Epithelial cell of proximal tubule (primary cell): Measurements from ENCODE around the gene TBCE. TPM values are rescaled to one million over a fixed set of nuclear protein-coding genes. Genes with fewer than 3 reads are reported as not detected.

Experiments used
- DNase-seq: peaks from one replicate; pipeline ENCODE4 v3.0.0-alpha.2; 2011; ENCODE audit warnings: low read depth
- H3K4me3 ChIP-seq: 2 replicates; pipeline ENCODE4 v1.5.1; 2011; ENCODE audit warnings: low read depth, mild to moderate bottlenecking, low read length
- total RNA-seq: library from RNA; depleted of rRNA; stranded (reverse); fragments of >200 nt; gene quantifications from 2 replicates; pipeline ENCODE4 v1.2.3, GENCODE V29; 2015
- TF ChIP-seq, protein P1 (sequence below): conservative IDR thresholded peaks from 2 replicates; pipeline ENCODE4 v1.5.1; 2012; ENCODE audit warnings: low read depth, mild to moderate bottlenecking, low read length

Gene TBCE
- total RNA-seq, 1 donor from 2014 or later = 20.9 TPM

GRCh38 chr1:235410467-235410866 lies 43.2 kb downstream of the TBCE start:
- TF ChIP-seq, protein P1, sequence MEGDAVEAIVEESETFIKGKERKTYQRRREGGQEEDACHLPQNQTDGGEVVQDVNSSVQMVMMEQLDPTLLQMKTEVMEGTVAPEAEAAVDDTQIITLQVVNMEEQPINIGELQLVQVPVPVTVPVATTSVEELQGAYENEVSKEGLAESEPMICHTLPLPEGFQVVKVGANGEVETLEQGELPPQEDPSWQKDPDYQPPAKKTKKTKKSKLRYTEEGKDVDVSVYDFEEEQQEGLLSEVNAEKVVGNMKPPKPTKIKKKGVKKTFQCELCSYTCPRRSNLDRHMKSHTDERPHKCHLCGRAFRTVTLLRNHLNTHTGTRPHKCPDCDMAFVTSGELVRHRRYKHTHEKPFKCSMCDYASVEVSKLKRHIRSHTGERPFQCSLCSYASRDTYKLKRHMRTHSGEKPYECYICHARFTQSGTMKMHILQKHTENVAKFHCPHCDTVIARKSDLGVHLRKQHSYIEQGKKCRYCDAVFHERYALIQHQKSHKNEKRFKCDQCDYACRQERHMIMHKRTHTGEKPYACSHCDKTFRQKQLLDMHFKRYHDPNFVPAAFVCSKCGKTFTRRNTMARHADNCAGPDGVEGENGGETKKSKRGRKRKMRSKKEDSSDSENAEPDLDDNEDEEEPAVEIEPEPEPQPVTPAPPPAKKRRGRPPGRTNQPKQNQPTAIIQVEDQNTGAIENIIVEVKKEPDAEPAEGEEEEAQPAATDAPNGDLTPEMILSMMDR = no peak
- H3K4me3 ChIP-seq = no peak overlapping the region
- no peak for DNase-seq

DNA sequence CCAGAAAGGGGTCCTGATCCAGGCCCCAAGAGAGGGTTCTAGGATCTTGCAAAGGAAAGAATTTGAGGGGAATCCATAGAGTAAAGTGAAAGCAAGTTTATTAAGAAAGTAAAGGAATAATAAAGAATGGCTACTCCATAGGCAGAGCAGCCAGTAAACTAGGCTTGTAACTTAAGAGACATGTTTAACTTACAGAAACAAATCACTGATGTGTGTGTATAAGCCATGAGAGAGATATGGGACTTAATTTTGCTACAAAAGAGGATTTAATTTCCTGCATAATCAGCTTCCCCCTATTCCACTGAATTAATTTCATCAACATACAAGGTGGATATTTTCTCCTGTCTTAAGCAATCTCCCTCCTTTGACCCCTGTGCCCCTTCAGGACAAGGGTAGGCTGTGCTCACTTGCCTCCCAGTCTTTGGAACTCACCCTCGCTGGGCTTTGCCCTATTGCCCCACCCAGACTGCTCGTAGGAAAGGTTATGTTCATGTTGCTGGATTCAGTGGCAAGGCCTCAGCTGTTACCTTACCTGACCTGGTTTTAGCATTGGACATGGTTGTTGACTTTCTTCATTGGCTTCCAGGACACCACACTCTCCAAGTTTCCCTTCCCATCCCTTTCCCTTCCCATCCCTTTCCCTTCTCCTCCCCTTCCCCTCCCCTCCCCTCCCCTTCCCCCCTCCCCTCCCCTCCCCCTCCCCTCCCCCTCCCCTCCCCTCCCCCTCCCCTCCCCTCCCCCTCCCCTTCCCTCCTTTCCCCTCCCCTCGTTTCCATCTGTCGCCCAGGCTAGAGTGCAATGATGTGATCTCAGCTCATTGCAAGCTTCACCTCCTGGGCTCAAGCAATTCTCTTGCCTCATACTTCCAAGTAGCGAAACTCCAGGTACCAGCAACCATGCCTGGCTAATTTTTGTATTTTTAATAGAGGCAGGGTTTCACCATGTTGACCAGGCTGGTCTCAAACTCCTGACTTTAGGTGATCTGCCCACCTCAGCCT lies 44.6 kb downstream of the TBCE start:
- peak; percentile 68 for DNase-seq
- TF ChIP-seq, protein P1 = no peak

GRCh38 chr1:235415008-235415904 lies 48.0 kb downstream of the TBCE start:
- no peak overlapping the region for H3K4me3 ChIP-seq
- DNase-seq = no peak
- TF ChIP-seq, protein P1 = peak; percentile 80

More for the DNA sequence above, 44.6 kb downstream of the TBCE start:
- no peak overlapping the region for H3K4me3 ChIP-seq

- no peak overlapping the region for H3K4me3 ChIP-seq
- DNase-seq = no peak
- TF ChIP-seq, protein P1 = no peak
Observed at GRCh38 chr1:235416662-235417049, 49.4 kb downstream of the TBCE start.

GRCh38 chr1:235417086-235417697 lies 50.0 kb downstream of the TBCE start:
- no peak for DNase-seq
- no peak overlapping the region for H3K4me3 ChIP-seq
- TF ChIP-seq, protein P1 = peak; percentile 84

GRCh38 chr1:235421751-235422150 lies 54.5 kb downstream of the TBCE start:
- TF ChIP-seq, protein P1 = no peak
- no peak overlapping the region for H3K4me3 ChIP-seq
- DNase-seq = no peak
